PC-9 (cell line): ENCODE data around the gene SLC40A1. TPM values are rescaled to one million over a fixed set of nuclear protein-coding genes. Genes with fewer than 3 reads are reported as not detected.

Experiments
- BruUV-seq: library from RNA; stranded (reverse); fragments of 400-500 nt; replicated peaks from 2 replicates; lab custom pipeline; 2021; lab: Mats Ljungman, UMichigan
- CTCF ChIA-PET: fragments of 300-600 bp; sonication (Branson Sonifier 250); formaldehyde crosslinking; loops from one replicate; lab custom pipeline; 2022; ENCODE audit warnings: antibody characterized with exemption; lab: Charles Lee
- POLR2A ChIA-PET: fragments of 300-600 bp; sonication (Branson Sonifier 250); formaldehyde crosslinking; loops from one replicate; lab custom pipeline; 2022; ENCODE audit warnings: antibody characterized with exemption; ENCODE audit not compliant: unreplicated experiment; lab: Charles Lee
- DNase-seq, 2 experiments: peaks; one replicate each; pipeline versions ENCODE4 v3.0.0 to v3.0.0-alpha.2; 2015 to 2022; ENCODE audit warnings: mixed read lengths in 1 of 2
- H2AFZ ChIP-seq: fragments of 200-600 bp; sonication (generic); 2 replicates; pipeline ENCODE4 v1.8.1; 2017; ENCODE audit warnings: antibody characterized with exemption
- H3F3A ChIP-seq: fragments of 200-600 bp; sonication (generic); 2 replicates; pipeline ENCODE4 v1.8.1; 2017; ENCODE audit warnings: antibody characterized with exemption, mild to moderate bottlenecking, low read depth; ENCODE audit not compliant: insufficient read depth
- H3K27ac ChIP-seq: fragments of 200-600 bp; sonication (generic); 2 replicates; pipeline ENCODE4 v1.6.1; 2016; ENCODE audit warnings: mixed run types
- H3K27me3 ChIP-seq: fragments of 200-600 bp; sonication (generic); 2 replicates; pipeline ENCODE4 v1.6.1; 2016; ENCODE audit warnings: low read depth, mixed run types; ENCODE audit not compliant: insufficient read depth
- H3K36me3 ChIP-seq: fragments of 200-600 bp; sonication (generic); 2 replicates; pipeline ENCODE4 v1.6.1; 2016; ENCODE audit warnings: low read depth, mixed run types
- H3K4me1 ChIP-seq: fragments of 200-600 bp; sonication (generic); replicated peaks from 2 replicates; pipeline ENCODE4 v1.6.1; 2016; ENCODE audit warnings: mixed run types; ENCODE audit not compliant: insufficient read depth
- H3K4me2 ChIP-seq: fragments of 200-600 bp; sonication (generic); 2 replicates; pipeline ENCODE4 v1.6.1; 2017; ENCODE audit warnings: mixed run types
- H3K4me3 ChIP-seq: fragments of 200-600 bp; sonication (generic); 2 replicates; pipeline ENCODE4 v1.6.1; 2016; ENCODE audit warnings: mixed run types
- H3K79me2 ChIP-seq: fragments of 200-600 bp; sonication (generic); 2 replicates; pipeline ENCODE4 v1.6.1; 2017; ENCODE audit warnings: low read depth, mixed run types
- H3K9me2 ChIP-seq: fragments of 200-600 bp; sonication (generic); 2 replicates; pipeline ENCODE4 v1.8.1; 2017; ENCODE audit warnings: mild to moderate bottlenecking; ENCODE audit not compliant: insufficient read depth
- H3K9me3 ChIP-seq: fragments of 200-600 bp; sonication (generic); 2 replicates; pipeline ENCODE4 v1.8.1; 2016; ENCODE audit warnings: low read depth; ENCODE audit not compliant: insufficient read depth
- H4K20me1 ChIP-seq: fragments of 200-600 bp; sonication (generic); 2 replicates; pipeline ENCODE4 v1.8.1; 2017; ENCODE audit not compliant: insufficient read depth
- CTCF ChIP-seq: fragments of 200-600 bp; sonication (generic); conservative IDR thresholded peaks from 2 replicates; pipeline ENCODE4 v1.6.1; 2017; ENCODE audit warnings: mixed run types, antibody characterized with exemption, mild to moderate bottlenecking, moderate library complexity
- EZH2 ChIP-seq: fragments of 200-600 bp; sonication (generic); IDR thresholded peaks from 2 replicates; pipeline ENCODE4 v1.8.0; 2017; ENCODE audit warnings: antibody characterized with exemption, low read depth
- intact Hi-C: fragments of 100-400 bp; cut with micrococcal nuclease; formaldehyde crosslinking; loops from one replicate; pipeline ENCODE4 v1.10.0; 2022; ENCODE audit not compliant: unreplicated experiment
- total RNA-seq: library from RNA; stranded (reverse); gene quantifications from 2 replicates; pipeline ENCODE4 v1.2.3, GENCODE V29; 2021

The SLC40A1 gene
- total RNA-seq, 1 experiment from 2014 or later, result 8.0 TPM

GRCh38 chr2:189595417-189595816, 14.8 kb upstream of the SLC40A1 start:
- ChIA-PET CTCF (no interaction called here), POLR2A (no interaction called here)
- Histone ChIP-seq H3K9me2 (no peaks in the 10 kb centered on the region), H3K4me3 (no peak overlapping the region), H3K79me2 (no peaks in the 10 kb centered on the region), H3K4me1 (no peaks in the 10 kb centered on the region), H3F3A (no peaks in the 10 kb centered on the region), H3K4me2 (no peak overlapping the region), H3K9me3 (no peaks in the 10 kb centered on the region), H2AFZ (no peak overlapping the region), H3K27me3 (no peaks in the 10 kb centered on the region), H3K36me3 (no peaks in the 10 kb centered on the region), H4K20me1 (no peaks in the 10 kb centered on the region), H3K27ac (no peak overlapping the region)
- intact Hi-C loops, result no loop called here
- no TSS peak for BruUV-seq
- TF ChIP-seq CTCF (no peak), EZH2 (no peak)
- no peak for DNase-seq

- Histone ChIP-seq H3K36me3 (no peaks in the 10 kb centered on the region), H3K9me2 (no peaks in the 10 kb centered on the region), H4K20me1 (no peaks in the 10 kb centered on the region), H2AFZ (no peak overlapping the region), H3K79me2 (no peaks in the 10 kb centered on the region), H3K9me3 (no peaks in the 10 kb centered on the region), H3K27ac (no peak overlapping the region), H3F3A (no peaks in the 10 kb centered on the region), H3K4me1 (no peaks in the 10 kb centered on the region), H3K4me2 (no peak overlapping the region), H3K27me3 (no peaks in the 10 kb centered on the region), H3K4me3 (no peak overlapping the region)
- intact Hi-C loops, result no loop called here
- ChIA-PET CTCF (no interaction called here), POLR2A (no interaction called here)
- BruUV-seq, result no TSS peak
- no peak for TF ChIP-seq EZH2
- no peak for TF ChIP-seq CTCF
- no peak for DNase-seq
These were observed 13.7 kb upstream of the SLC40A1 start for GRCh38 chr2:189594305-189594704.

- Histone ChIP-seq H3F3A (no peaks in the 10 kb centered on the region), H3K27me3 (no peaks in the 10 kb centered on the region), H3K9me2 (no peaks in the 10 kb centered on the region), H3K27ac (no peak overlapping the region), H3K36me3 (no peaks in the 10 kb centered on the region), H3K9me3 (no peaks in the 10 kb centered on the region), H3K4me1 (no peaks in the 10 kb centered on the region), H3K4me2 (no peak overlapping the region), H2AFZ (no peak overlapping the region), H3K79me2 (no peaks in the 10 kb centered on the region), H3K4me3 (no peak overlapping the region), H4K20me1 (no peaks in the 10 kb centered on the region)
- CTCF ChIA-PET, result no interaction called here
- TF ChIP-seq EZH2 (no peak), CTCF (no peak)
- POLR2A ChIA-PET, result no interaction called here
- intact Hi-C loops, result no loop called here
- no peak for DNase-seq
- no TSS peak for BruUV-seq
These were observed 12.5 kb upstream of the SLC40A1 start for GRCh38 chr2:189593115-189593514.
